Measurements from ENCODE around the gene KCTD2.

KCTD2 gene

DNA sequence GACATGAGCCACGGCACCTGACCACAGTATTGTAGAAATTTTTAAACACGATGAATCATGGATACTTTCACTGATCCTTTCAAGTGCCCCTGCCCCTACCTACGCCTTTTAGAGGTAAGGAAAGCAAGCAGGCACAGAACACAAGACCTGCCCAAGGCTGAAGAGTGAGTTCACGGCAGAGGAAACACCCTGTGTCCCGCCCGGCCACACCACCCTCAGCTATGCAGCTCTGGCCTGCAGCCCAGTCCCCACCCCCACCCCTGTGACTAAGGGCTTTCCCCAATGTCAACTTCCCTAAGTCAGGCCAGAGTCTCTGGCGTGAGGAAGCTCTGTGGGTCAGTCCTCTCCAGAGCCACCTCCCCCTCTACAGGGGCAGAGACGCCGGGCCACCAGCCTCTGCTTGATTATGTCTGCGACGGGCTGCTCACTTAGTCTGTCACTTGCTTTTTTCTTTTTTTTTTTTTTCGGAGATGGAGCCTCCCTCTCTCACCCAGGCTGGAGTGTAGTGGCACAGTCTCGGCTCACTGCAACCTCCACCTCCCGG lies 49.1 kb downstream of the KCTD2 start:
- DNase-seq (ENCODE audit: low read depth in 3 of 3) = no peak

DNA sequence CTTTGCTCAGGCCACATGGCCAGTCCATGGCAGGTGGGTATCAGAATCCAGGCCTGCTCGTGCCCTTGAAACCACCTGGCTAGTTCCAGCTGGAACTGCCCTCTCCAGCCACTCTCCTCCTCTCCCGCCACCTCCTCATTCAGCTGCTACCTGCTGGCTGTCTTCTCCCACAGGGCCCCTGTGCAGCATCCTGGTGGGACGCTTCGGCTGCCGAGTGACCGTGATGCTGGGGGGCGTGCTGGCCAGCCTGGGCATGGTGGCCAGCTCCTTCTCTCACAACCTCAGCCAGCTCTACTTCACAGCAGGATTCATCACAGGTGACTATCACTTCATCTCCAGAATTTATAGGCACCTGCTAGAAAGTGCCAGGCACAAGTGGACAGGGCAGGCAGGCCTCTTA lies 50.8 kb downstream of the KCTD2 start:
- DNase-seq (ENCODE audit: low read depth in 3 of 3) = no peak

DNA sequence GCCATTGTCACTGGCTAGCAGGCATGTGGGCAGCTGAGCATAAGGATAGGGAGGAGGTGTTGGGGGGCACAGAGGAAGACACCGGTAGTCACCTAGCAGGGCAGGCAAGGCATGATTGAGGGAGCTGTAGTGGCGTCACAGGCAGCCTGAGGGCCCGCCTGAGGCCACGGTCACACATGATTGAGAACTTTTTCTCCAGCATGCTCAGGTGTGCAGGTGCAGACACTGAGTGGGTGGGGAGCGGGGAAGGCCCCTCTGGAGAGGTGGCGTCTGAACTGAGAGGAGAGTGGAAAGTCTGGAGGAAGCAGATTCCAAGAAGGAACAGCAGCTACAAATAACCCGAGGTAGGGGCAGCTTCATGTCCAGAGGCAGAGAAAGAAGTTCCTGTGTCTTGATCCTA lies 51.8 kb downstream of the KCTD2 start:
- no peak for DNase-seq (ENCODE audit: low read depth in 3 of 3)

DNA sequence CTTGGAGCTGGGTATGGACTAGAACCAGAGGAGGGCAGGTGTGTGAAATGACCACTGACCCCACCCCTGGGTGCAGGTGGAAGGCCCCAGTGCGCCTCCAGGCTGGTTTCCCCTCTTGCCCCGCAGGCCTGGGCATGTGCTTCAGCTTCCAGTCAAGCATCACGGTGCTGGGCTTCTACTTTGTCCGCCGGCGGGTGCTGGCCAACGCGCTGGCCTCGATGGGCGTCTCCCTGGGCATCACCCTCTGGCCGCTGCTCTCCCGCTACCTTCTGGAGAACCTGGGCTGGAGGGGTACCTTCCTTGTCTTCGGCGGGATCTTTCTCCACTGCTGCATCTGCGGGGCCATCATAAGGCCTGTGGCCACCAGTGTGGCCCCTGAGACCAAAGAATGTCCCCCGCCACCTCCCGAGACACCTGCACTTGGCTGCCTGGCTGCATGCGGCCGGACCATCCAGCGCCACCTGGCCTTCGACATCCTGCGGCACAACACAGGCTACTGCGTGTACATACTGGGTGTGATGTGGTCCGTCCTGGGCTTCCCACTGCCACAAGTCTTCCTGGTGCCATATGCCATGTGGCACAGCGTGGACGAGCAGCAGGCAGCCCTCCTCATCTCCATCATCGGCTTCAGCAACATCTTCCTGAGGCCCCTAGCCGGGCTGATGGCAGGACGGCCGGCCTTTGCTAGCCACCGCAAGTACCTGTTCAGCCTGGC lies 53.0 kb downstream of the KCTD2 start:
- DNase-seq (ENCODE audit: low read depth in 3 of 3) = no peak

DNA sequence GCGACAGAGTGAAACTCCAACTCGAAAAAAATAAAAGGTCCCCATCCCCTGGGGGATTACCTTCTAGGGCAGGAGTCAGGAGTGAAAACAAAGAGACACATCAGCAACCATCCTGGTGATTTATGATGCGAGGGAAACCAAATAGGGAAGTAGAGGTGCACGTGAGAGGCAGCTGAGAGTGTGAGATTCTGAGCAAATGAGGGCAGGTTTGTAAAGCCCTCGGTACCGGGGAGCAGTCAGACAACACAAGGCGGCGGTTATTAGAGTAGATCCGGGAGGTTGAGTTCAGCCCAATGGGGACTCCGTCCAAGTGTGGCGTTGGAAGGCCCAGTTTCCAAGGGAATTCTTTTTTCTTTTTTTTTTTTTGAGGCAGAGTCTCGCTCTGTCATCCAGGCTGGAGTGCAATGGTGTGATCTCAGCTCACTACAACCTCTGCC lies 55.4 kb downstream of the KCTD2 start:
- no peak for DNase-seq (ENCODE audit: low read depth in 3 of 3)

DNA sequence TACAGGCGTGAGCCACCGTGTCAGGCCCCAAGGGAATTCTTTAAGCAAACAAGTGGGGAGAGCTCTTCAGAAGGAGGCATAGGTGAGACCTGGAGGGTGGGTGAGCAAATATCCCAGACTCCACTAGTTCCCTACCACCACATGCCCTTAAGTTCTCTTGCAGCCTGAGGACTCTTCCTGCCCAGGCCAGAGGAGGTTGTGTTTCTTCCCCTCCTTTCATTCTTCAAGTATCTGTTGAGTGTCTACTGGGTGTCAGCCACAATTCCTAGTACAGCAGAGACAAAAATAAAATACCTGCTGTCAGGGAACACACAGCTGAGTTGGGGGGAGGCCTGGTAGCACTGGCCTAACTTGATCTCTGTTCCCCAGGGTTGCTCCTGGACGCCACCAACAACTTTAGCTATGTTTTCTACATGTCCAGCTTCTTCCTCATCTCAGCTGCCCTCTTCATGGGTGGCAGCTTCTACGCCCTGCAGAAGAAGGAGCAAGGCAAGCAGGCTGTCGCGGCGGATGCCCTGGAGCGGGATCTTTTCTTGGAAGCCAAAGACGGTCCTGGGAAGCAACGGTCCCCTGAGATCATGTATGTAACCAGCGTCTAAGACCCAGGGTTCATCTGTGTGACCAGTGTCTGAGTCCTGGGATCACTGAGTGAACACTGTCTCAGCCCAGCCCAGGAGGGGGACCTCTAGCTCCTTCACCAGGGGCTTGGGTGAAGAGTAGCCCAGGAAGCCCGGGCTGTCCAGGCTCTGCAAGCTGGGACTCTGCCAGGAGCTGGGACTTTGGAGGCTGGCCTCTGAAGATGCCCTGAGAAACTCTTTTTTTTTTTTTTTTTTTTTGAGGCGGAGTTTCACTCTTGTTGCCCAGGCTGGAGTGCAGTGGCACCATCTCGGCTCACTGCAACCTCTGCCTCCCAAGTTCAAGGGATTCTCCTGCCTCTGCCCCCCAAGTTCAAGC lies 56.9 kb downstream of the KCTD2 start:
- DNase-seq (ENCODE audit: low read depth in 3 of 3) = no peak

DNA sequence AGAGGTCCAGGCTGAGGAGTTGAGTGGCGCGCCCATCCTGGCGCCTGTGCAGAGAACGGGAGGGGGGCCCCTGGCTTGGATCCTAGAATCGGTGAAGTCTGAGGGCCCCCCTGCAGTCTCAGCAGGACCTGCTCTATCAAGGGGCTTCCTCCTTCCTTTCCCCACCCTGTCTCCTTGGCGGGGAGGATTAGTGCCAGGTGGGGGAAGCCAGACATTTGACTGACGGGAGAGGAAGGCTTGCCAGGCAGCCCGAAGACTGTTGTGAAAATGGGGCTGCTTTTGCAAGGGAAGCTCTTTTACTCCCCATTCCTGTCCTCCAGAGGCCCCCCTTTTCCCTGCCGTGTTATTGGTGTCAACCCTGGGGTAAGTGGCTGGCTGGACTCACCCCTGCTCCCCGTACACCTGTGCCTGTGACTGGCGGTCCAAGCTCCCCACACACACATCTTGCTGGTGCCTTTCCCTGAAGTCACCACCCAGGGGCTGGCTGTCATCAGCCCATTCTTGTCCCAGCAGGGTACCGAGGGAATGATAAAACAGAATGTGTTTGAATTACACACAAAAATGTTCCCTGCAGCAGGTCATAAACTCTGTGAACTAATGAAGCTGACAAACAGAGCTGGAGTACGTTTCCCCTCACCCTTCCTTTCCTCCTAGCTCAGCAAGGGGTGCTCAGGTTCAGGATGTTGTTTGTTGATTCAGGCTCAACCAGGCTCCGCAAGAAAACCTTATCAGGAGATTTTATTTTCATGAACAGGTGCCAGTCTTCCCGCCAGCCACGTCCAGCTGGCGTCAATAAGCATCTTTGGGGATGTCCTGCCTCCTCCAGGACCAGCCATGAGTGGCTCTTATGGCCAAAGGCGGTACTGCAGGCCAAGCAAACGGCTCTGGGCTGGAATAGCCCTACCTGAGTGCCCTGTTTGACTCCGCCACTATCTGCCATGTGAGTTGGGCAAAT lies 58.4 kb downstream of the KCTD2 start:
- DNase-seq (ENCODE audit: low read depth in 3 of 3) = peak in 1 of 3 experiments; percentile 22

DNA sequence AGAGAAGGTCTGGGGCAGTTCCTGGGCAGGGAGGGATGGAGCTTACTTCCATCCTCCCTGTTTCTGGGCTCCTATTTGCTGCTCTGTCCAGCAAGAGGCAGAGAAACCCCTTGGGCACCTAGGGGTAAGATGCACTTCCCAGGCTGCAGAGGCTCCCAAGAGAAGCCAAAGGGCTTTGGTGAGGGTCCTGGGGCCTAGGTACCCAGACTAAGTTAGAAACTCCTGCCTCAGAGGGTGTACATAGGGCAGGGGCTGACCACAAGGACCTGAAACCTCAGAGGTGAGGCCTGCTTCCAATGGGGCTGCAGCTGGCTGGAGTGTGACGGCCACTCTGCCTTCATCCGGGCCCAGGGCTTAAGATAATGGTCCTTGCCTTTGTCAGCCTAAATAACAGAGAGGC lies 61.2 kb downstream of the KCTD2 start:
- DNase-seq (ENCODE audit: low read depth in 3 of 3) = no peak

DNA sequence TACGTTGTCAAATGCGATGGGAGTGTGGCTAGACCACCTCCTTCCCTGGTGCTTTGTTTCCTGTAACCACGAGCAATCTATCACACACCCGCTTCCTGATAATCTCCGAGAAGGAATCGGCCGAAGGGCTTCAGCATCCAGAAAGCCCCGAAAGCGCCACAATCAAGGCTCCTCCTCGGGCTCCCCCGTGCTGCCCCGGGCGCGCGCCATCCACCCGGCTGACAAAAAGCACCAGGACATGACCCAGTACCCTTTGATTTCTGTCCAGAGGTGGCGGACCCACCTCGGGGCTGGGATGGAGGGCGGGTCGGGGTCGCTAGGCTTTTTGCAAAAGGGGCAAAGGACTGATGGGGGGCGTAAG lies 62.0 kb downstream of the KCTD2 start:
- DNase-seq (ENCODE audit: low read depth in 3 of 3) = no peak

DNA sequence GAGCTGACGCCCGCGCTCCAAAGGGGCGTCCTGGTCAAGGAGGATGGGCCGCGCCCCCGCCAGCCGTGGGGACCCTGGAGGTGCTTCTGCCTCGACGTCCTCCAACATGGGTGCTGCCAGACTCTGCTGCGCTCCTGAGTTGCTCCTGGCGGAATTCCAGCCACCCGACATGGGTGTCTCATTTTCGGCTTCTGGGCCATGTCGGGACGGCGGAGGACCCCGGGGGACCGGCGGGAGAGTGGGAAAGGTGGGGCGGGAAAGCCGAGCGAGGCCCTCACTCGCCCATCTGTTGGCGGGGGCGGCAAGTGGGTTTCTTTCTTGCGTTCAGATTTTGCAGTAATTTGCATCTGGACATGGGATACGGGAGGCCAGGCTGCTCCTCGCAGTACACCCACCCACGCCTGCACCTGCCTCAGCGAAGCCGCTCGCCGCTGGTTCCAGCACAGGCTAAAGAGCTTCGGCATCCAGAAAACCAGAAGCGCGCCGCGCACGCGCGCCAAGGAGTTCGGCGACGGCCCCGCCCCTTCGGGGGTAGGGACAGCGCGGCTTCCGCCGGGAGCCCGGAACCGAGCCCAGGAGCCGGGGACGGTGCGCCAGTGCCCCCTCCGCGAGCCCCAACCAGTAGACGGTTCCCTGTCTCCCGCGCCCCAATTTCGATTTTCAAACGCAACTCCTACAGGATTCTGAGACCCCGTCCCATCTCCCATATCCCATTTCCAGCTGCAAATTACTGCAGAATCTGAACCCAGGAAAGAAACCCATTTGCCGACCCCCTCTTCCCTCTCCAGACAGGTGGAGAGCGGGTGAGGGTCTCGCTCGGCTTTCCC lies 62.6 kb downstream of the KCTD2 start, which contains the start of gene ARMC7:
TSS of gene ARMC7 (plus strand) at position 563 of the 827 bp plus-strand sequence. CDS start 320 bp downstream, outside the sequence.
- DNase-seq (ENCODE audit: low read depth in 3 of 3) = peak; percentile 82 to 94 (median 89)

DNA sequence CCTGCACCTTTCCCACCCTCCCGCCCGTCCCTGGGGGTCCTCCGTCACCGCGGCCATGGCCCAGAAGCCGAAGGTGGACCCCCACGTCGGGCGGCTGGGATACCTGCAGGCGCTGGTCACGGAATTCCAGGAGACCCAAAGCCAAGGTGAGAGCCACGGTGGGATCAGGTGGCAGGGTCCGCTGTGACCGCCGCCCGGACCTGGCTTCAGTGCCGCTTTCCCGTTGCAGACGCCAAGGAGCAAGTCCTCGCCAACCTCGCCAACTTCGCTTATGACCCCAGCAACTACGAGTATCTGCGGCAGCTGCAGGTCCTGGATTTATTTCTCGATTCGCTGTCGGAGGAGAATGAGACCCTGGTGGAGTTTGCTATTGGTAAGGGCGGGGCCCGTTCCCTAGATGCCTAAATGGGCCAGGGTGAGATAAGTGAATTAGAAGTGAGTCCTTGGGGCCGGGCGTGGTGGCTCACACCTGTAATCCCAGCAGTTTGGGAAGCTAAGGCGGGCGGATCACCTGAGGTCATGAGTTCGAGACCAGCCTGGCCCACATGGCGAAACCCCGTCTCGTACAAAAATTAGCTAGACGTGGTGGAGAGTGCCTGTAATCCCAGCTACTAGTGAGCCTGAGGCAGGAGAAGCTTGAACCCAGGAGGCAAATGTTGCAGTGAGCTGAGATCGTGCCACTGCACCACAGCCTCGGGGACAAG lies 63.4 kb downstream of the KCTD2 start:
- DNase-seq (ENCODE audit: low read depth in 3 of 3) = peak in 1 of 3 experiments; percentile 18

DNA sequence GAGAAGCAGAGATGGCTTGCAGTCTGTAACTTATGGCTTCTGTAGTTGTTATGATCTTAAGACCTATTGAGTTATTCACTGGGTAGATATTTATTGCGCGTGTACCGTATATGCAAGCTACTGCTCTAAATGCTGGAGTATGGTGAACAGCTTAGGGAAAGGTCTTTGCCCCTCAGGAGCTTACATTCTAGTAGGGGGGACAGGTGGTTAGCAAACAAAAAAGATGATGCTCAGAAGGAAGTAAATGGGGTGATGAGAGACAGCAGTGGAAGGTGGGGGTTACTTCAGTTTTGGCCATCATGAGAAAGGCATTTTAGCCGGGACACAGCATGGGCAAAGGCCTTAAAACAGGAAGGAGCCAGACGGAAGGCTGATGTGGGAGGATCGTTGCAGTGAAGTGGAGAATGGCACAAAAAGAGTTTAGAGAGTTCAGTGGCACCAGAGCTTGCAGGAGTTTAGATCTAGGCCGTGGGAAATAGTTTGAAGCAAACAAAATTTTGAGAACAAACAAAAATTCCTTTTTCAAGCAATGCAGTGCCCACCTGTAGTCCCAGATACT lies 64.8 kb downstream of the KCTD2 start:
- no peak for DNase-seq (ENCODE audit: low read depth in 3 of 3)

DNA sequence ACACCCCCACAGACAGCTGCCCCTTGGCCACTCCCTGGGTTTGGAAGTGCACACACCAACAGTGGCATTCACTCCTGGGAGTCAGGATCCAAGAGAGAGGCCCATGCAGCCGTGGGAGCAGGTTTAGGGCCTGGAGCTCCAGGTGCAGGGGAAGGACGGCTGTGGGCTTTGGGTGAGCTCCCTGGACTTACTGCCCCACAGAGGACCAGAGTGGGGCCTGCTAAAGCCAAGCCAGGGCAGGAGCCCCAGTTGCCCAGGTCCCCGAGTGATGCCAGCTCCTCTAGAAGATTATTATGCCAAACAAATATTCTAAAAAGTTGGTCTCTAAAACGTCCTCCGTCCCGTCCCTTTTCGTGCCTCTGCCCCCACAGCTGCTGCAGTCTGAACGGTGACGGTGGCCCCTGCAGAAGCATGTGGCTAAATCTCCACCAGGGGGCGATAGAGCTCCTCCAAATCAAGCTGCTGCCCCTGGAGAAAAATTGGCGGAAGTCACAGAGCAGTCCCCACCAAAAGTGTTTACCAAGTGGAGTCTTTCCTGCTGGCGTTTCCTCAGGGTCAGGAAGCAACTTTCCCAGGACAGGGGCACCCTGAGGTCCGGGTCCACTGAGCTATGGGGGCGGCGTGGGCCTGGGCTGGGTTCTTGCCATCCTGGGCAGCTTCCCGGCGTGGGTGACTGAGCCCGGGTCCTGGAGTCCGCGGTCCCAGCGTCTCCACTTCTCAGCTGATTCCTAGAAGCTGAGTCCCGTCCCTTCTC lies 67.0 kb downstream of the KCTD2 start:
- peak; percentile 82 to 88 (median 87) for DNase-seq (ENCODE audit: low read depth in 3 of 3)

DNA sequence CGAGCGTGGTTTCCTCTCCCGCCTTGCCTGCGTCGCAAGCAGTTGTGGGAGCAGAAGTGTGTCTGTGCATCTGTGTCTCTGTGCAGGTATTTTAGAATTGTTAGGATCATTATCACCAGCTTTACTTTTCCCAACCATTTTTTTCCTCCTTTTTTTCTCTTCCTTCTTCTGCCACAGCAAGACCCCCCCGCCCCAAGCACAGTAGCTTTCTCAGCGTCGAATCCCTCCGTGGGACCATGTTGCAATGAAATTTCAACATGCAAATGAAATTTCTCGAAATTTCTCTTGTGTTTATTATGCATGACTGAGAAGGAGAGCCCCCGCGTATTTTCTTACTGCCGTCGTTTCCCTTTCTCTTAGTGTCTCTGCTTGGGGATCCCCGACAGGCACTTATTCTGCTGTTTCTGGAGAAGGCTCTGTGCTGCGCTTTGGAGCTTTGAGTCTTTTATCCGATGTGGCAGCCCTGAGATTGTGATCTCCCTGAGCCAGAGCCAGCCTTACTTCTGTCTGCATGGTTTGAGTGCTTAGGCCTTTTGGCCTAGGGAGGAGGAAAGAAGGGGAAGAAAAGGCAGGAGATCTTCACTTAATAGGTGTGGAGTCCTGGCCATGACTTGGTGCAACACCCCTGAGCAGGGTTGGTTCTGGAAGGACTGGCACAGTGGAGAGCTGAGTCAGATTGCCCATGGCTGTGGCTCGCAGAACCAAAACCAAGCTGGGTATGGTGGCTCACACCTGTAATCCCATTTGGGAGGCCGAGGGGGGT lies 67.7 kb downstream of the KCTD2 start:
- DNase-seq (ENCODE audit: low read depth in 3 of 3) = peak in 1 of 3 experiments; percentile 18
